ENCODE measurements around the gene EFNA3. TPM values are rescaled to one million over a fixed set of nuclear protein-coding genes. Genes with fewer than 3 reads are reported as not detected.
A peak's percentile ranks its signal among the peaks of the same experiment; 100 is the strongest.

EFNA3 gene
- total RNA-seq, 1 experiment from 2014 or later: 23.5 TPM

GRCh38 chr1:155064111-155064831, 14.4 kb upstream of the EFNA3 start:
- ChIA-PET CTCF (interaction anchor here (0.8 to 2.3 kb wide), 2 partner anchors 11 to 20 kb away, joined by 3 to 14 read pairs; no protein-coding TSS in a partner anchor), POLR2A (ENCODE audit: unreplicated experiment) (interaction anchor here (0.6 to 1.0 kb wide), 2 partner anchors 91 to 1280 kb away, joined by 4 to 5 read pairs; no protein-coding TSS in a partner anchor)
- Histone ChIP-seq H3K4me3 (ENCODE audit: low read length) (peak overlapping the region; percentile 76), H3K79me2 (ENCODE audit: low read length) (peaks cover 14% of the 10 kb centered on the region), H4K20me1 (ENCODE audit: low read length) (no peaks in the 10 kb centered on the region), H3F3A (ENCODE audit: low read length, unreplicated experiment) (no peaks in the 10 kb centered on the region), H3K27ac (ENCODE audit: low read length) (no peak overlapping the region), H3K9me2 (replicated peaks; ENCODE audit: low read length) (no peaks in the 10 kb centered on the region), H3K27me3 (ENCODE audit: low read length) (no peaks in the 10 kb centered on the region), H2AFZ (ENCODE audit: low read length) (peak overlapping the region; percentile 83), H3K4me1 (ENCODE audit: insufficient read depth, low read length) (peaks cover 21% of the 10 kb centered on the region), H3K36me3 (ENCODE audit: low read depth, low read length) (peaks cover 11% of the 10 kb centered on the region; the same call in 1 of the 2 replicates), H3K9ac (ENCODE audit: low read length) (peak overlapping the region; percentile 55), H3K4me2 (ENCODE audit: low read length) (peak overlapping the region; percentile 82), H3K9me3 (ENCODE audit: low read length) (no peaks in the 10 kb centered on the region)
- TF ChIP-seq EZH2phosphoT487 (IDR thresholded peaks at IDR 0.05; ENCODE audit: borderline replicate concordance, low read length): no peak
- TF ChIP-seq EZH2 (IDR thresholded peaks at IDR 0.05; ENCODE audit: low read length, unreplicated experiment): no peak
- TF ChIP-seq CTCF (conservative IDR thresholded peaks at IDR 0.05; ENCODE audit: low read depth, low read length): no peak
- intact Hi-C loops (cut with micrococcal nuclease): loop anchor here (5.0 kb wide), 1 partner anchor 92 kb away; the partner anchor contains the start of genes CKS1B and SHC1
- ATAC-seq: peak; percentile 17
- no peak for DNase-seq
- TSS peak; percentile 68 for BruUV-seq (replicated peaks)

DNA sequence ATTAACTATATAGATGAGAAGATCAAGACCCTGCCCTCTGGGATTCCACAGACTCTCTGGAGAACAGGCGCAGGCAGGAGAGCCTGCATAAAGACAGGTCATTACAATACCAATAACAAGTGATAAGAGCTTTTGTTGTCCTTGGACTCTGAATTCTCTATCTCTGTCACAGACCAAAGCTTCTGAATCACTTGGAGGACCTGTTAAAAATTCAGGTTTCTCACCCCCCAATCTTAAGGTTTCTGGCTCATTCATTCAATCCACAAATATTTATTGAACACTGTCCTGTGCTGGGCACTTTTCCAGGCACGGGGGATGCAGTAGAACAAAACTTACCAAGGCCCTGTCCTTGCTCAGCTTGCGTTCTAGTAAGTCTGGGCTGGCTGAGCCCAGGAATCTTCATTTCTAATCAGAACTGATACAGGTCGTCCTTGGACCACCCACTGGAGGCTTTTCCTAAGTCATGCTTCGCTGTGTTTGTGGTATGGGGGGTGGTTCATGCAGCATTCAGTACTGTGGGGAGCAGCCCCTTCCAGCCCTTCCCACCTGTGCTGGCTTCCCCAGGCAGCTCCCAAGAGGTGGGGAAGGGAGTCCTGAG, 13.7 kb upstream of the EFNA3 start:
- CTCF ChIA-PET: interaction anchor here (0.8 kb wide), 1 partner anchor 10 kb away, joined by 3 read pairs; no protein-coding TSS in a partner anchor
- intact Hi-C loops (cut with micrococcal nuclease): loop anchor here (5.0 kb wide), 1 partner anchor 93 kb away; the partner anchor contains the start of genes CKS1B and SHC1
- ATAC-seq: no peak
- peak overlapping the region; percentile 76 for H3K4me3 ChIP-seq (ENCODE audit: low read length)
- no peak overlapping the region for H3K9ac ChIP-seq (ENCODE audit: low read length)
- H3K27ac ChIP-seq (ENCODE audit: low read length): no peak overlapping the region
- H3K9me2 ChIP-seq (replicated peaks; ENCODE audit: low read length): no peaks in the 10 kb centered on the region
- peaks cover 7% of the 10 kb centered on the region; the same call in 1 of the 2 replicates for H3K36me3 ChIP-seq (ENCODE audit: low read depth, low read length)
- peak overlapping the region; percentile 82 for H3K4me2 ChIP-seq (ENCODE audit: low read length)
- peaks cover 14% of the 10 kb centered on the region for H3K79me2 ChIP-seq (ENCODE audit: low read length)
- no peak overlapping the region for H2AFZ ChIP-seq (ENCODE audit: low read length)
- POLR2A ChIA-PET (ENCODE audit: unreplicated experiment): no interaction called here
- DNase-seq: no peak
- BruUV-seq (replicated peaks): no TSS peak
- no peaks in the 10 kb centered on the region for H3K27me3 ChIP-seq (ENCODE audit: low read length)
- H3F3A ChIP-seq (ENCODE audit: low read length, unreplicated experiment): no peaks in the 10 kb centered on the region
- TF ChIP-seq EZH2phosphoT487 (IDR thresholded peaks at IDR 0.05; ENCODE audit: borderline replicate concordance, low read length) (no peak), EZH2 (IDR thresholded peaks at IDR 0.05; ENCODE audit: low read length, unreplicated experiment) (no peak), CTCF (conservative IDR thresholded peaks at IDR 0.05; ENCODE audit: low read depth, low read length) (no peak)
- H4K20me1 ChIP-seq (ENCODE audit: low read length): no peaks in the 10 kb centered on the region
- no peaks in the 10 kb centered on the region for H3K9me3 ChIP-seq (ENCODE audit: low read length)
- H3K4me1 ChIP-seq (ENCODE audit: insufficient read depth, low read length): peaks cover 21% of the 10 kb centered on the region

Data from PC-3 (cell line).